Brain microvascular endothelial cell (primary cell): ENCODE results near the gene GALNT10.

Experiments used
- DNase-seq: peaks from one replicate; pipeline ENCODE4 v3.0.0-alpha.2; 2020
- H3K27ac ChIP-seq: fragments of 250-450 bp; sonication (Bioruptor Pico); 2 replicates; pipeline ENCODE4 v1.5.1; 2020; ENCODE audit warnings: mild to moderate bottlenecking, moderate library complexity
- H3K27me3 ChIP-seq: fragments of 250-450 bp; sonication (Bioruptor Pico); replicated peaks from 2 replicates; pipeline ENCODE4 v1.5.1; 2020; ENCODE audit warnings: mild to moderate bottlenecking
- H3K36me3 ChIP-seq: fragments of 250-450 bp; sonication (Bioruptor Pico); replicated peaks from 2 replicates; pipeline ENCODE4 v1.5.1; 2020; ENCODE audit warnings: mild to moderate bottlenecking
- H3K4me3 ChIP-seq: 2 replicates; pipeline ENCODE4 v1.5.1; 2011; ENCODE audit warnings: low read depth, mild to moderate bottlenecking, control low read depth, low read length, moderate library complexity
- in situ Hi-C: cut with HindIII; loops from 2 replicates; pipeline ENCODE4 v1.10.0; 2017; ENCODE audit warnings: low sequenced_read_pairs, low pct_ligation_motif_present
- TF ChIP-seq, protein P1 (sequence below): IDR thresholded peaks from 2 replicates; pipeline ENCODE4 v1.5.1; 2011; ENCODE audit warnings: low read depth, mild to moderate bottlenecking, moderate library complexity, low read length, control low read depth, inconsistent platforms; ENCODE audit errors: missing control alignments

The GALNT10 gene

DNA sequence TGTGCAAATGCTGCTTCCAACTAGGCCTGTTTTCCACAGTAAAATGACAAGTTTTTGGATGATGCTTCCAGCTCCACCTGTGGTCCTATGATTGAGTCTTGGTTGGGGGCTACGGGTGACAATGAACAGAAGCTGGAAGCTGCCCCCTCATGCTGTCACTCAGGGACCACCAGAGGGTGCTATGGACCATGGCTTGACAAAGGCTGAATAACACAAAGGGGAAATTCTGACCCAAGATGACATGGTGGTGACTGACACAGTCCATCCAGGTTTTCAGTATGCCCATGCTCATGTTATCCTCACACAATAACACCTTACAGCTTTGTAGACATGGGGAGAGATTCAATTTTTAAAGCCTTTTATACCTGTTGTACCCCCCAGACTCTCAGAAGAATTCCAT, 231.3 kb downstream of the GALNT10 start:
- peaks cover 24% of the 10 kb centered on the region for H3K36me3 ChIP-seq
- peak; percentile 23 for DNase-seq
- H3K4me3 ChIP-seq: no peak overlapping the region
- TF ChIP-seq, protein P1, sequence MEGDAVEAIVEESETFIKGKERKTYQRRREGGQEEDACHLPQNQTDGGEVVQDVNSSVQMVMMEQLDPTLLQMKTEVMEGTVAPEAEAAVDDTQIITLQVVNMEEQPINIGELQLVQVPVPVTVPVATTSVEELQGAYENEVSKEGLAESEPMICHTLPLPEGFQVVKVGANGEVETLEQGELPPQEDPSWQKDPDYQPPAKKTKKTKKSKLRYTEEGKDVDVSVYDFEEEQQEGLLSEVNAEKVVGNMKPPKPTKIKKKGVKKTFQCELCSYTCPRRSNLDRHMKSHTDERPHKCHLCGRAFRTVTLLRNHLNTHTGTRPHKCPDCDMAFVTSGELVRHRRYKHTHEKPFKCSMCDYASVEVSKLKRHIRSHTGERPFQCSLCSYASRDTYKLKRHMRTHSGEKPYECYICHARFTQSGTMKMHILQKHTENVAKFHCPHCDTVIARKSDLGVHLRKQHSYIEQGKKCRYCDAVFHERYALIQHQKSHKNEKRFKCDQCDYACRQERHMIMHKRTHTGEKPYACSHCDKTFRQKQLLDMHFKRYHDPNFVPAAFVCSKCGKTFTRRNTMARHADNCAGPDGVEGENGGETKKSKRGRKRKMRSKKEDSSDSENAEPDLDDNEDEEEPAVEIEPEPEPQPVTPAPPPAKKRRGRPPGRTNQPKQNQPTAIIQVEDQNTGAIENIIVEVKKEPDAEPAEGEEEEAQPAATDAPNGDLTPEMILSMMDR: peak; percentile 76
- in situ Hi-C loops: no loop called here
- H3K27me3 ChIP-seq: no peaks in the 10 kb centered on the region
- no peak overlapping the region for H3K27ac ChIP-seq

DNA sequence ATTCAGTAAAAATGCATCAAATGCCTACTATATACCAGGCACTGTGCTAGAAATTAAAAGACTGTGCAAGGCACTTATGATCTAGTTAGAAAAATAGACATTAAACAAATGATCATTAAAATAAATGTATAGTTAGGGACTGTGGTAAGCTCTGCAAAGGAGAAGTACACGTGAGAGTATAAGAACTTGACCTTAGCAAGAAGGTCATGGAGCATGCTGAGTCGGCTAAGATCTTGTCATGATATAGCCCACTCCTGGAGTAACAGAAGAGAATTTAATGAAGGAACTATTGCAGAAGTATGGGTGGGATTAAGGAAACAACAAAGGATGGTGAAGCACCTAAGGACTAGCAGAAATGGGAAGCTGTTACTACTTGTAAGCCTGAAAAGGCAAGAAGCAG, 231.8 kb downstream of the GALNT10 start:
- Histone ChIP-seq H3K4me3 (no peak overlapping the region), H3K36me3 (peaks cover 20% of the 10 kb centered on the region), H3K27me3 (no peaks in the 10 kb centered on the region), H3K27ac (no peak overlapping the region)
- no peak for DNase-seq
- in situ Hi-C loops: no loop called here
- TF ChIP-seq, protein P1: no peak

DNA sequence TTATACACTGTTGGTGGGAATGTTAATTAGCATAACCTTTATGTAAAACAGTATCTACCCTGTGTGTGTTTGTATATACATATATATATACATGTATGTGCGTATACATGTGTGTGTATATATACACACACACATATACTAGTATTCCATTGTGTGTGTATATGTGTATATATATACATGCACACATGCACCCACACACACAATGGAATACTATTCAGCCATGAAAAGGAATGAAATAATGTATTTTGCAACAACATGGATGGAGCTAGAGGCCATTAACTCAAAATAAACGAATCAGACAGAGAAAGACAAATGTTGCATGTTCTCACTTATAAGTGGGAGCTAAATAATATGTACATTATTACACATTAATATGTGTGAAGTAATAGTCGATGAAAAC, 237.7 kb downstream of the GALNT10 start:
- Histone ChIP-seq H3K27ac (no peak overlapping the region), H3K27me3 (no peaks in the 10 kb centered on the region), H3K4me3 (no peak overlapping the region), H3K36me3 (no peaks in the 10 kb centered on the region)
- TF ChIP-seq, protein P1: no peak
- no peak for DNase-seq
- in situ Hi-C loops: no loop called here

DNA sequence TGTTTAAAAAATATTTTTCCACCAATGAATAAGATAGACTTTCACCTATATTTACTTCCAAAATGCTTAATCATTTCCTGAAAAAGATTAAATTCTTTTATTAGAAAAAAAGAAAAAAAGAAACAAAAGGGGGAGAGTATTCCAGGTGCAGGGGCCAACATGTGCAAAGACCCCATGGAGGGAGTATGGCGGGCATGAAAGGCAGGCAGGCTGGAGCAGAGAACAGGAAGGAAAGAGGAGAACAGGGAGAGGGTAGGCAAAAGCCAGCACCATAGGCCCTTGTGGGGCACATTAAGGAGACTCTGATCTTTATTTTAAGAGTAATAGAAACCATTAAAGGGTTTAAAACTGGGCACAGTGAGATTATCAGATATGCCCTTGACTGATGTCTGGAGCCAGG, 238.8 kb downstream of the GALNT10 start:
- no peak overlapping the region for H3K27ac ChIP-seq

DNA sequence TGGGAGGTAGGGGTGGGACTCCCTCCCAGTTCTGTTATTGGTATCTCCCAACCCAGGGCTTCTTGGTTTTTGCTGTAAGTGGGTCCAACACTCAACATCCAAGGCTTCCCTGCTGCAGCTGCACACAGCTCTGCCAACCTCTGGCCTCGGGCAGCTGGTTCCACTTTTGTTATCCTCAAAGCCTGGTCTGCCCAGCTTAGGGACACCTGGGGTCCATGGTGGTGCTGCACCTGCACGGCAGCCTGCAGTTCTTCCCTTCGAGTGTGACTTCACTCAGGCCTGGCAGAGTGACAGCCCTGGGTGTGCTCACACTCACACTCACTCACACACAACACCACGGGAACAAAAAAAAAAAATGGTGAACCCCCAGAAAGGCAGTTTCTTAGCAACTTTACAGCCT, 239.9 kb downstream of the GALNT10 start:
- DNase-seq: no peak
- Histone ChIP-seq H3K36me3 (no peaks in the 10 kb centered on the region), H3K4me3 (no peak overlapping the region), H3K27ac (no peak overlapping the region), H3K27me3 (no peaks in the 10 kb centered on the region)
- TF ChIP-seq, protein P1: no peak
- in situ Hi-C loops: no loop called here

More for the DNA sequence above, 238.8 kb downstream of the GALNT10 start:
- DNase-seq: no peak
- H3K36me3 ChIP-seq: no peaks in the 10 kb centered on the region
- in situ Hi-C loops: no loop called here
- TF ChIP-seq, protein P1: no peak
- no peak overlapping the region for H3K4me3 ChIP-seq
- H3K27me3 ChIP-seq: no peaks in the 10 kb centered on the region

DNA sequence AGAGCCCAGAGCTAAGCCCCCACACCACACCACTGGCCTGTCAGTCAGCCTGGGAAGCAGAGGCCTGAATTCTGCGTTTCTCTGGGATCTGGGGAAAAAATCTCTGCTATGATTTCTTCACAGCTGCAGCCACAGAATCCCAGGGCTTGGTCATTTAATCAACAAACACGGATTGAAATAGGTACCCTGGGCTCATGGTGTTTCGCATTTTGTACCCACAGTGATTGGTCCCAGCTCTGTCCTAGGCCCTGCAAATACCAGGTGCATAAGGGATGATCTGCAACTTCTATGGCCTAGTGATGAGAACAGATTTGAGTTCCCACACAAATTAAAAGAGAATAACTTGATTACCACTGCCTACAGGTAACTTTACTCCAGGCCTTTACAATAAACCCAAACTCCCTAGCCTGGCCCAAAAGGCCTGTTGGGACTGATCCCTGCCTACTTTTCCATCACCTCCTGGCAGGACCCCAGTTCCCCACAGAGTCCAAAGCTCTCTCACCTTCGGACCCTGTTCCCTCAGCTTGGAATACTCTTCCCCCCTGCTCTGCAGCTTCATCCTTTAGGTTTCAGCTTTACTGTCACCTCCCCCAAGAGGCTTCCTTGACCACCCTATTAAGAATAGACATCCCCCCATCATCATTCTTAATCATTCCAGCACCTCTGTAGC, 240.6 kb downstream of the GALNT10 start:
- peaks cover 3% of the 10 kb centered on the region for H3K36me3 ChIP-seq
- H3K27ac ChIP-seq: no peak overlapping the region
- no peak for DNase-seq

More for the DNA sequence above, 240.6 kb downstream of the GALNT10 start:
- Histone ChIP-seq H3K27me3 (no peaks in the 10 kb centered on the region), H3K4me3 (no peak overlapping the region)
- TF ChIP-seq, protein P1: no peak
- in situ Hi-C loops: no loop called here
